22Rv1 (cell line): ENCODE data around the gene DESI2.

Experiments
- H3K27ac ChIP-seq: fragments of 450-650 bp; 2 replicates; pipeline ENCODE4 v1.5.1; 2017
- ZFX ChIP-seq: fragments of 450-650 bp; IDR thresholded peaks from 2 replicates; pipeline ENCODE4 v1.6.1; 2017; ENCODE audit warnings: antibody characterized with exemption, borderline replicate concordance
- TF ChIP-seq, protein P1 (sequence below): fragments of 450-650 bp; IDR thresholded peaks from 2 replicates; pipeline ENCODE4 v1.5.1; 2017; ENCODE audit warnings: mild to moderate bottlenecking

The DESI2 gene

DNA sequence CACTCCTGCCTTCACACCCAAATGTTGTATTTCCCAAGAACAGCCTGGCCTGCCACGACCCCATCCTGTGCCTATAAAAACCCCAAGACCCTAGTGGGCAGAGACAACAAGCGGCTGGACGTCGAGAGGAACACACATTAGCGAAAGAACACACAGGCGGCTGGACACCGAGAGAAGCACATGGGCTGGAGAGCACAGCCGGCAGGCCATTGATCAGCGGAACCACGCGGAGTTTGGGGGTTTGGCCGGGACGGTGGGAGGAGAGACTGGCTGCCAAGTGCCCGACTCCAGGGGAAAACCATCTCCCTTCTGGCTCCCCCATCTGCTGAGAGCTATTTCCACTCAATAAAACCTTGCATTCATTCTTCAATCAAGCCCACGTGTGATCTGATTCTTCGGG, 10.4 kb upstream of the DESI2 start:
- TF ChIP-seq ZFX: no peak
- TF ChIP-seq, protein P1, sequence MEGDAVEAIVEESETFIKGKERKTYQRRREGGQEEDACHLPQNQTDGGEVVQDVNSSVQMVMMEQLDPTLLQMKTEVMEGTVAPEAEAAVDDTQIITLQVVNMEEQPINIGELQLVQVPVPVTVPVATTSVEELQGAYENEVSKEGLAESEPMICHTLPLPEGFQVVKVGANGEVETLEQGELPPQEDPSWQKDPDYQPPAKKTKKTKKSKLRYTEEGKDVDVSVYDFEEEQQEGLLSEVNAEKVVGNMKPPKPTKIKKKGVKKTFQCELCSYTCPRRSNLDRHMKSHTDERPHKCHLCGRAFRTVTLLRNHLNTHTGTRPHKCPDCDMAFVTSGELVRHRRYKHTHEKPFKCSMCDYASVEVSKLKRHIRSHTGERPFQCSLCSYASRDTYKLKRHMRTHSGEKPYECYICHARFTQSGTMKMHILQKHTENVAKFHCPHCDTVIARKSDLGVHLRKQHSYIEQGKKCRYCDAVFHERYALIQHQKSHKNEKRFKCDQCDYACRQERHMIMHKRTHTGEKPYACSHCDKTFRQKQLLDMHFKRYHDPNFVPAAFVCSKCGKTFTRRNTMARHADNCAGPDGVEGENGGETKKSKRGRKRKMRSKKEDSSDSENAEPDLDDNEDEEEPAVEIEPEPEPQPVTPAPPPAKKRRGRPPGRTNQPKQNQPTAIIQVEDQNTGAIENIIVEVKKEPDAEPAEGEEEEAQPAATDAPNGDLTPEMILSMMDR: no peak
- H3K27ac ChIP-seq: no peak overlapping the region

DNA sequence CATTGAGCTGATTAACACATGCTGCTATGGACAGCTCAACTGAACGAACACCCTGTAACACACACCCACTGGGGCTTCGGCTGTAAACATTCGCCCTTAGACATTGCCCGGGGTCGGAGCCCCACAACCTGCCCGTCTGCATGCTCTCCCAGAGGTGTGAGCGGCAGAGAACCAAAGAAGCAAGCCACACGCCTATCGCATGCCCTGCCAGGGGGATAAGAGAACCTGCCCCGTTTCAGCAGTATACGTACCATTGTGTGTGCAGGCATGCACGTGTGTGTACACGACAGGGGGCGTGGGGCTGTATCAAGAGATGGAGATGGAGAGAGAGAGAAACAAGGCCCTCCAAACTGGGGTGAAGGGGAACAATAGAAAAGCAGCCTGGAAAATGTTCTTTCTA, 9.9 kb upstream of the DESI2 start:
- H3K27ac ChIP-seq: no peak overlapping the region
- TF ChIP-seq, protein P1: no peak
- no peak for TF ChIP-seq ZFX

DNA sequence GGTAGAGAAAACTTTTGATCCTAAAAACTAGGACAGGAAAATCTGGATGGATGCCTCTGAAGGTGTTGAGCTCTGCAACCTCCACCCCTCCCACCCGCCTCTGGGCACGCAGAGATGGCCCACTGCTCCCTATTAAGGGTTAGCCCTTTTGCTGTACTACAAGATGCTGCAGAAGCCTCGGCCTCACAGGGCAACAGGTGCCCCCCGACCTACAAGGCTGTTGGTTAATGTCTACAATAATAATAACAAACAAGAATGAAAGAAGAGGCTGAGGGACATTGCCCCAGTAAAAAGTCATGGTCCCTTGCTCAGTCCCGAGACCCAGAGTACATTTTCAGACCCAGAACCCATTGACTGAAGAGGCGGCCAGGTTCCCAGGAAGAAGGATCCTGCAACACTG, 7.5 kb upstream of the DESI2 start:
- TF ChIP-seq, protein P1: no peak
- TF ChIP-seq ZFX: no peak
- no peak overlapping the region for H3K27ac ChIP-seq

DNA sequence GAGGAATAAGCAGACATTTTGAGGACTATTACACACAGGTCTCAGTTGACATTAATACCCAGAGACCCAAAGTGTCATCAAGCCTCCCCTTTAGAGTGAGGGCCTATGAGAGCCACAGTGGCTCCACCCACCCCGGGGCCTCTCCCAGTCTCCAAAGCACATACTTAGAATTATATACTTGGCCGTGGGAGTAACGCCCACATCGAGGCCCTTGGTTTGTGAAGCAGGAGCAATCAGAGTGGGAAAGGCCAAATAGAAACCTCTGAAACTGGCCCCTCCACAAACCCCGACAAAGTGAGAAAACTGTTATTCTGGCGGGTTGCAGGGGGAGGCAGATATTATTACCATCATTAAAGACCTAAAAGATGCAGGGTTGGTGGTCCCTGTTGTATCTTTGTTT, 7.0 kb upstream of the DESI2 start:
- no peak overlapping the region for H3K27ac ChIP-seq
- TF ChIP-seq, protein P1: no peak
- no peak for TF ChIP-seq ZFX

DNA sequence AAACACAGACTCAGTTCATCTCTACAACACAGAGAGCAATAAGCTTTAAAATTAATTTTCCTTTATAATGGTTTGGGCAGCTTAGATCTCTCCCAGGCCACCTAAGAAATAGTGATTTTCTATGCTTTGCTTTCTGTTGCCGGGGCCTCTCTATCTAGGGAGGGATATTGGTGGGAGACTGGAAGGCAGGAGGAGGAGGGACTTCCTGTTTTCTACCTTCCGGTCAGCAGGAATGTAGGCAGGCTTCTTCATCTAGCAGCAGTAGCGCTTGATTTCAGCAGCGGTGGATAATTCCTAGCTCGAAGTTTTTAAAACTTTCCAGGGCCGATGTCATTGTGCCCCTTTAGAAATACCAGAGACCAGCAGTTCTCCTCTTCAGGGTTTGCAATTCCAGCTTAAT, 5.1 kb upstream of the DESI2 start:
- H3K27ac ChIP-seq: no peak overlapping the region
- TF ChIP-seq, protein P1: no peak
- TF ChIP-seq ZFX: no peak

DNA sequence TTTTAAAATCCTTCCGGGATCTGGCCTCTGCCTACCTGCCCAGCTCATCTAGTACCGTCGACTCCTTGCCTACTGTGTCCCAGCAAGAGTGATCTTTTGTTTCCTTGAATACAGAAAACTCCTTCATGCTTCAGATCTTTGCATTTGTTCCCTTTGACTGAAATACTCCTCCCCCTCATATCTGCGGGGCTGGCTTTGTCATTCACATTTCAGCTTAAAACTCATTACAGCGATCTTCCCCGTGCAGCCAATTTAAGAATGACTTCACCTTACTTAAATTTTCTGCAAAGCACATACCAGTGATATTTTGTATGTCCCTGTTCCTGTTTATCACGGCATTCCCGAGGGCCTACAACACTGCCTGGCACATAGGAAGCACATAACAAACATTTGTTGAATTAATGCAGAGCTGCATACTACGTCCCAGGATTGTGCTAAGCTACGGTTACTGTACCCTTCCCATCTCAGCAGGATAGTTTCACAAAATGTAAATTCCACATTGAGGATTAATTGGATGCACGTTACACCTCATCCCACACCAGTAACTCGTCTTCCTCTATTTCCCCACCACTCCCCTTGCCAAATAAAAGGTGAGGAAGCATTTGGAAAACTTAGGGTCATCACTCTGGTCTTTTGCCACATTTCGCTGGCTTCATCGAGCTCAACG, 837 bp upstream of the DESI2 start:
- H3K27ac ChIP-seq: peak overlapping the region; percentile 59
- no peak for TF ChIP-seq ZFX
- TF ChIP-seq, protein P1: no peak

DNA sequence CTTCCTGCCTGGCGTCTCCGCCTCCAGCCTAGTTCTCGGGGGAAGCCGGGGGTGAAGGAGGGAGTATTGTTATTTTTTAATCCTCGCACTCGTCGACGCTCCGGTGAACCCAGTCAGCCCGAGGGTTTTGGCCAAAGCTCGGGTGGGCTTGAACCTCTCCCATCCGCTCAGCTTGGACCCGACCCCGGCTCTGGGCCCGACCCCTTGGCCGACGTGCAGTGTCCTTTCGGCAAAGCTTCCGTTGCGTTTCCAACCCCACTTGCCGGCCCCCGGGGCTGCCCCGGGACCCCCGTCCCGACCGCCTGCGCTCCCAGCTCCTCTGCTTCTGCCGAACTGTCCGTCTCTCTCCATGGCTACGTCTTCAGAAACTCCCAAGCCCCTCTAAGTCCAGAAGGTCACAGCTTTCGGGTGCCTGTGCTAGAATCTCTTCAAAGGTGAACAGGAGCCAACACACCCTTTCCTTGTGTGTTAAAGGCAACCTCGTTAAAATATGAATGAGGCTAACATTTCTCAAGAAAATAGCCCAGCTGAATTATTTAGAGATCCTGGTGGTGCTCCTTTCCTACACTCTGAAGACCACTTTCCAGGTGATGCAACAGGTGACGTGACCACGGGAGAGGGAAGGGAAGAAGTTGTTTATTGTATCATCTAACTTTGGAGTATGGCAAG, 647 bp downstream of the DESI2 start:
- TF ChIP-seq, protein P1: peak; percentile 48
- TF ChIP-seq ZFX: no peak
- H3K27ac ChIP-seq: peak overlapping the region; percentile 59
